Stimulated activated CD8-positive, alpha-beta memory T cell treated with anti-CD3 and anti-CD28 coated beads, Interleukin-12 subunit alpha, Interleukin-12 subunit beta, amount 100 ng/mL, for 24 hours (primary cell): ENCODE data around the gene TULP1.
"Not testable (repeated sequence)": the region's sequence is repeated elsewhere in the genome, so short reads cannot be mapped to it uniquely, and the experiment has no call there.

Experiments
- DNase-seq: peaks from one replicate; pipeline ENCODE4 v3.0.0-alpha.2; 2020; ENCODE audit errors: extremely low read depth

Gene TULP1

DNA sequence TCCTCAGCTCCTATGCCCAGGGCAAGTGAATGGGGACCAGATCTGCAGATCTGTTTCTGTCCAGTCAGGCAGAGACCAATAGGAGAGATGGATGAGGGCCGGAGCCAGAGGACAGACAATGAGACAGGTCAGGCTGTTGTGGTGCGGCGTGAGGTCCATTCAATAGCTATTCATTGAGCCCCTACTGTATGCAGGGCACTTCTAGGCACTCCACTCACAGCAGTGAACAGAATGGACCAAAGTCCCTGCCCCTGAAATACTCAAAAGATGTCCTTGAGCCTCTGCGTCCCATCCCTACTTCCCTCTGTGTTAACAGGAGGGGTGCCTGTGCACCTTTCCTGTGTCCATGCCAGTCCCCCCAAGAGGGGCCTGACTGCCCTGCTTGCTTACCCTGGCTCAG is 8.5 kb upstream of the TULP1 start:
- no peak for DNase-seq

DNA sequence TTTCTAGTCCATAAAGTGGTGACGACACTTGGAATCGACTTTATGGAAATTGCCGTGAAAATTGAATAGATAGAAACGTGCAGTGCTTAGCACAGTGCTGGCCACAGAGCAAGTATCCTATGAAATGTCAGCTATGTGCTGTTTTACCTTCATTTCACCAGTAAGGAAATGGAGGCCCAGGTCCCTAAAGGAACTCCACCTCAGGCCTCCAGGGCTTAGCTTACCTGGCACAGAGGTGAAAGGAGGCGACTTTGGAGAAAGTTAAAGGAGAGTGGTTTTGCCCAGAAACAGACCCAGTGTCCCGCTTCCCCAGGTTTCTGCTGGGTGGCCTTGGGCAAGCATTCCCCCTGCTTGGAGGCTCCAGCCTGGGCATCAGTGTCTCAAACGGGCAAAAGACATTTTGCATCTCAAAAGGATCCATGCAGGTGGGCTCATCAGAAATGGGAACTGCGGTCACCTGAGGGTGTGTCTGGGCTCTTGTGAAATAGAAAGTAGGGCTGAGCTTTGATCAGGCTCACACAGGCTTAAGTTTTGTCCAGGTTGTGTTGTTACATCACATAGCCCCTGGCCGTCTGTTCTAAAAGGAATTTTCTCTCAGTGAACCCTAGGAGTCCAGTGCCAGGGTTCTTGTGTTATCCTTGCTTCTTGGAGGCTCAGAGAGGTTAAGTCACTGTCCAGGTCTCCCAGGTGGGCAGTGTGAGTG is 6.8 kb upstream of the TULP1 start:
- no peak for DNase-seq

DNA sequence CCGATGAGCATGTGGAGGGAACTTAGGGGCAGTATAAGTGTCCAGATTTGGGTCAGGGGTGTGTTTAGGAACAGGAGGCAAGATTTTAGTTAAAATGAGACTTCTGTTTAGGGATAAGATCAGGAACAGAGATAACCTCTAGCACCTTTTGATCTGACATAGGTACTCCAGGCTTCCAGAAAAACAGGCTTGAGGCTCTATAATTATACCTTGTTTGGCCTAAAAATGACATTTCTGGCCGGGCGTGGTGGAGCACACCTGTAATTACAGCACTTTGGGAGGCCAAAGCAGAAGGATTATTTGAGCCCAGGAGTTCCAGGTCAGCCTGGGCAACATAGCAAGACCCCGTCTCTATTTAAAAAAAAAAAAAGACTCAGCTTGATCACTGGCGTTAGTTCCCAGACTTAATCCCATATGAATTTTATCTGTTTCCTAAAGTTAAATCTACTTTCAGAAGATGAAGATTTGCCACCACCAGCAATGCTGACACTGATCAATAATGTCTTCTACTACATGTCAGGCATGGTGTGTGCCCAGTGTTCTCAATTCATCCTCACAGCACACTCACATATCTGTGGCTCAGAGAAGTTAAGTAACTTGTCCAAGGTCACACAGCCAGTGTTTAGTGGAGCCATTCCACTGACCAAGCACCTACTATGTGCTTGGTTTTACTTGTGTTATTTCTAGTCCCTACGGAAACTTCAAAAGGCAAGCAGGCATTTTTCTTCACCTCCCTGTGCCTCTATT is 6.0 kb upstream of the TULP1 start:
- DNase-seq = no peak

DNA sequence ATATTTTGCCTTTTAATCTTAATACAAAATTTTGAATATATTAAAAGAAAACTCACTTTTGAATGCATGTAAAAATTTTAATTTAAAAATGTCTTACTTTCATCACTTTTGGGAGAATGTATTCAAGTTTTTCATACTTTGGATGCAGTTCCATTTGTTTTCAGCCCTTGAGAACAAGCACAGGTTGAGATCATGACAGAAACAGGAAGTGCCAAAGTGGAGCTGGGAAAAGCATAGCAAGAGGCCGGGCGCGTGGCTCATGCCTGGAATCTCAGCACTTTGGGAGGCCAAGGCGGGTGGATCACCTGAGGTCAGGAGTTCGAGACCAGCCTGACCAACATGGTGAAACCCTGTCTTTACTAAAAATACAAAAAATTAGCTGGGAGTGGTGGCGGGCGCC is 5.3 kb upstream of the TULP1 start:
- DNase-seq = not testable (repeated sequence)

DNA sequence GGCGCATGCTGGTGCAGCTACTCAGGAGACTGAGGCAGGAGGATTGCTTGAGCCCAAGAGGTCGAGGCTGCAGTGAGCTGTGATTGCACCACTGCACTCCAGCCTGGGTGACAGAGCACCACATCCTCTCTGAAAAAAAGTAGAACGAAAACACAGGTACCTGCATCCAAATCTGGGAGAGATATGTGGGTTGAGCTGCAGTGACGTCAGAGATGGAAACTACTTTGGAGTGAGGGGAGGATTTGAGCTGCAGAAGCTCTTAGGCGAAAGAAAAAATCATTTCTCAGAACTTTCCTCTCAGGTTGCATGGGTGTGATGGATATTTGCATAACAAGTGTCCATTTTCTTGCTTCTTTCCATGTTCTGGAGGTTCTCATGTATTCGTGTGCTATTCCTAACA is 4.0 kb upstream of the TULP1 start:
- DNase-seq = no peak

DNA sequence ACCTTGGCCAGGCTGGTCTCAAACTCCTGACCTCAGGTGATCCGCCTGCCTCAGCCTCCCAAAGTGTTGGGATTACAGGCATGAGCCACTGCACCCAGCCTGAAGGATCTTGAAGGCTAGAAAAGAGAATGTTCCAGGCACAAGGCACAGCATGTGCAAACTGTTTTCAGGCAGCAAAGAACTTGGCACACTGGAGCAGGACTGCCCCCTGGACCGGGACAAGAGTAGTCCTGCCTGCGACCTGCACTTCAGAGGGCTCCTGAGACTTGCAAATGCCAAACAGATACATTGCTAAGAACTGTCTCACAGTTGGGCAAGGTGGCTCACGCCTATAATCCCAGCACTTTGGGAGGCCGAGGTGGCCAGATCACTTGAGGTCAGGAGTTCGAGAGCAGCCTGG is 3.2 kb upstream of the TULP1 start:
- DNase-seq = not testable (repeated sequence)

DNA sequence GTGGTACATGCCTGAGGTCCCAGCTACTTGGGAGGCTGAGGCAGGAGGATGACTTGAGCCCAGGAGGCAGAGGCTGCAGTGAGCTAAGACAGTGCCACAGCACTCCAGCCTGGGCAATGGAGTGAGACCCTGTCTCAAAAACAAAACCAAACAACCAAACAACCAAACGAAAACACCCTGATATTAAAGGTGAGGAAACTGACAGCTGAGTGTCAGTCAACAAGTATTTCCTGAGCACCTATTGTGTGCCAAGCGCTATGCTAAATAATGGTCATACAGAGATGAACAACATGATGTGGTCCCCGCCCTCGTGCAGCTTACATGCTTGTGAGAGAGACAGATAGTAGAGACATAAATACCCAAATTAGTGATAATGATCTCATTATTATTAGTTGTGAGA is 1.9 kb upstream of the TULP1 start:
- no peak for DNase-seq

DNA sequence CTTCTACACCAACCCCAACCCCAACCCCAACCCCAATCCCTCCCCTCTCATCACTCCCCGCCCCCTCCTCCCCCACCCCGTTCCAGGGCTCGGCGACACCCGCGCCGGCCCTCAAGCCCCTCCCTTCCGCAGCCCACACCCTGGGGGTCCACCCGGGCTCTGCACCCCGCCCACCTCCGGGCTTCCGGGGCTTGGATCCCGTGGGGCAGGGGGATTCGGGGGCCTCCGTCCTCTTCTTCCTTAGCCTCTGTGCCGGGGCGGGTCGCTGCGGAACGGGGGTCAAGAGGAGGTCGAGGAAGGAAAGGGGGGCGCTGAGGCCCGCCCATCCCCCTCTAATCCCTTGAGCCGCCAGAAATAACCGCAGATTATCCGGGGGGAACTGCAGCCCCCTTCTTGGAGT is 690 bp downstream of the TULP1 start:
- no peak for DNase-seq

DNA sequence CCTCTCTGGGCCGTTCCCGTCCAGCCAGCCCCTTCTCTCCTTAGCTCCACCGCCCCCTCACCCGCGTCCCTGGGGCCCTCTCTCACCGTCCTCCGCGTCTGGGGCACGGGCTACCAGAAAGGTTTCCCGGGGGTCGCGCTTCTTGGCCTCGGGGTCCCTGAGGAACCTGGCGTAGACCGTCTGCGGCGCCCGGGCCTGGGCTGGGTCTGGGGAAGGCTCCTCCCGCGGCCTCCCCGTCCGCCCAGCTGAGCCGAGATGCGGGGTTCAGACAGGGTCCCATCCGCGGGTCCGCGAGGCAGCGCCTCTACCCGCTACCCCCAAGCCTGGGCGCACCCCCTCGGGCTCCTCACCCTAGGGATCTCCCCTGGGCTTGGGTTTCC is 1.1 kb downstream of the TULP1 start:
- no peak for DNase-seq

DNA sequence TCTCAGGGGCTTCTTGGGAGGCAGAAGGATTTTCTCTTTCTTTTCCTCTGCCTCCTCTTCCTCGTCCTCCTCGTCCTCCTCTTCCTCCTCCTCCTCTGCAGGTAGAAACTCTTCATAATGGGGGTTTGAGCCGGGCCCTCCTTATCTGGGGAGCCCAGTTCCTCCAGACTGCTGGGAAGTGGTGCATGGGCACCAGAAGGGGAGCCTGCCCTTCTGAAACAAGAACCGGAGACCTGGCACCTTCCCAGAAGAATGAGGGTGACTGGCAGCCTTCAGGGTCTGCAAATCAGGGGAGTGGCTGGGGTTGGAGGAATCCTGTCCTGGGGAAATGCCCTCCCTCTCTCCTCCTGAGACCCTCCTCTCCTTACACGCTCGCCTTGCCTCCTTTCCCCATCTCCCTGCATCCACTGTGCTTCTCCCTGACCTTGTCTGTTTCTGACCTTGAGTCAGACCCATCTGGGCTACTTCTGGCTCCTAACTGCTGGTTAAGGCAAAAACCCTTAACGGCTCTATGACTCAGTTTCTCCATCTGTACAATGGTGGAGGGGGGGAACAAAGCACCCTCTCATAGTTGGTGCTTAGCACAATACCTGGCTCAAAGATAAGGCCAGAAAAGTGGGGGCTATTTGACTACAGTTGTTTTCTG is 1.7 kb downstream of the TULP1 start:
- no peak for DNase-seq

DNA sequence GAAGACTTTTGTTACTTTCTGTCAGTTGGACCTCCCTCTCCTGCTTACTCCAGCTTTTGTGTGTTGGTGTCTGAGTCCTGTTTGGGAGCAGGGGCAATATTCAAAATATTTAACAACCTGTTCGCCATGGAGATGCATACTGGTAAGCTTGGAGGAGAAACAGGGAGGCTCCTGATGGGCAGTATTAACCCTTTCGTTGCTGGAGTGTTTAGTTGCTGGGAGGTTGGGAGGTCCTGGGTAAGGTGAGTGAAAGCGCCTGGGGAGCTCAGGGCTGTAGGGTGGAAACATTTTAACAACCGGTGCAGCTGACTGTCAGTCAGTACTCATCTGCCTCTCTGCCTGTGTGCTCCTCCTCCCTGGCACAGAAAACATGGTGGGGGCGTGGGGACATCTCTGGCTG is 4.2 kb downstream of the TULP1 start:
- DNase-seq = no peak

DNA sequence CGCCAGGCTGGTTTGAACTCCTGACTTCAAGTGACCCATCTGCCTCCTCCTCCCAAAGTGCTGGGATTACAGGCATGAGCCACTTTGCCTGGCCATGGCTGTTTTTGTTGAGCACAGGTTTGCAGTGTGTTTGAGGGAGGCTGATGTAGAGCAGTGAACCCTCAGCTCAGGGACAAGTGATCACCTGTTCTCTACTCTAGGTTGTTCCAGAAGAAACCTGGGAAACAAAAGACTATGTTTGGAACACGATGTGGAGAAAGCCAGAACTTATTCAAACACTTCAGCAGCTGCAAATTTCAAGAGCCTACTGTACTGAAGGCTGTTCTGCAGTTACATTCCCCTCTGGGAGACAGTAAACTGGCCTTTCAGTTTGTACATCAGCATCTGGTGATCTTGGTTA is 4.7 kb downstream of the TULP1 start:
- DNase-seq = no peak

DNA sequence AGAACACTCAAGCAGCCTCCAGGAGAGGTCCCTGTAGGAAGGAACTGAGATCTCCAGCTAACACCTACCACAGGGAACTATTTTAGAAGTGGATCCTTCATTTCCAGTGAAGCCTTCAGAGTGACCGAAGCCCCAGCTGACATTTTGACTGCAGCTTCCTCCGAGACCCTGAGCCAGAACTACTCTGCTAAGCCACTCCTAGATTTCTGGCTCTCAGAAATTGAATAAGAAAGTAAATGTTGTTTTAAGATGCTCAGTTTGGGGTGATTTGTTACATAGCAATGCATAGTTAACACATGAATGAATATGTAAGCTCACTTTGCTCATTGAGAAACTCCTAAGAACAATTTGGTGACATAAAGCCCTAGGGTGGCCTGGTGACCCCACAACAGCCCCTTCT is 5.5 kb downstream of the TULP1 start:
- no peak for DNase-seq

DNA sequence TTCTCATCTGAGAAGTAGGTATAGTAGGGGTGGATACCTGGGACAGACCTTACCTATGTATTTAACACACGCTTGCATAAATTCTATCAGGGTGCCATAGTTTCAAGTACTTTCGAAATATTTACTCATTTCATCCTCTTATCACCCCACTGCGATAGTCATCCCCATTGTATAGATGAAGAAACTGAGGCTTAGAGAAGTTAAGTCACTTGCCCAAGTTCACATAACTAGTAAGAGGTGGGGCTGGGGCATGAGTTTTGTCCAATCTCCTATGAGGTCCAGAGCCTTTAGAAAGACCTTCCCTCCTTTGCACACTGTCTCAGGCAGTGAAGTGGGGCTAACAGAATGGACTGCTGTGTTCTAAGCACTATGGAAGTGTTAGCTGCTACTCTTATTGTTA is 6.2 kb downstream of the TULP1 start:
- DNase-seq = no peak

DNA sequence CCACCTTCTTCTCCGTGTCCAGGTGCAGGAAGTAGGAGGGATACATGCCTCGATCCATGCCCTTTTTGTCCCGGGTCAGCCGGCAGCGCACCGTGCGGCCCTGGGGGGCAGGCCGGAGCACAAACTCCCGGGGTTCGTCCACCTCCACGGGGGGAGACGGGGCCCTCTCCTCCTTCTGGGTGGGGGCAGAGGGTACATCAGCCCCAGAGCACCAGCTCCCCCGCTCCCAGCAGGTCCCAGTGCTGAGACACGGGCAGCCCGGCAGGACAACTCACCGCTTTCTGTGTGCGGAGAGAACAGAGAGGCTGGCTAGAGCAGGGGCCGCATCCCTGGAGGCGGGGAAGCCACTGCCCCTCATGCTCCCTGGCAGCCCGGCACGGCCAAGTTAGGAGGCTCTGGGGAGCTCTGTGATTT is 6.7 kb downstream of the TULP1 start:
- no peak for DNase-seq

DNA sequence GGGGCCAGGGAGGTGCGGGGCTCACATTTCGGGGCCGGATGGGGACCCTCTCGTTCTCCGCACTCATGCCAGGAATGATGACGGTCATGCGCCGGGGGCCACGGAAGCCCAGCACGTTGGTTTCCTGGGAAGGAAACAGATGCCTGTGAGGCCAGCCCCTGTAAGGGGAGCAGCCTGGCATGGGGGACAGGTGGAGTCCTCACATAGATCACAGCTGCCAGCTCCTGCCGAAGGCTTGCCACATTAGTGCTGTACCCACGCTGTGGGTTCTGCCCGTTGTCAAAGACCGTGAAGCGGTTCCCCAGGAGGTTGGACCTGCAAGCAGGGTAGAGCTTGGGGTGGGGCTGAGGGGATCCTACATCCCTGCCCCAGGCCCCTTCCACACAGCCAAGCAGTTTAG is 9.2 kb downstream of the TULP1 start:
- DNase-seq = no peak

DNA sequence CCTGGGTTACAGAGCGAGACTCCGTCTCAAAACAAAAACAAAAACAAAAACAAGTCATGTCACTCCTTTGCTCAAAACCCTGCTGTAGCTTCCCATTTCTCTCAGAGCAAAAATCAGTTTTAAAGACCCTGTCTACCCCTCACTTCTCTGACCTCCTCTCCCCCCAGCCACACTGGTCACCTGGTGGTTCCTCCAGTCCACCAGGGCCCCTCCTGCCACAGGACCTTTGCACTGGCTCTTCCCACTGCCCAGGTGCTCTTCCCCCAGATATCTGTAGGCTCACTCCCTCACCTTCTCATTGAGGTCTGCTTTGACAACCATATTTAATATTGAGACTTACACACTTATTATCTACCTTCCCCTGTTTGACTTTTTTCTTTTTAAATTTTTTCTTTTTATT is 10.9 kb downstream of the TULP1 start:
- no peak for DNase-seq

DNA sequence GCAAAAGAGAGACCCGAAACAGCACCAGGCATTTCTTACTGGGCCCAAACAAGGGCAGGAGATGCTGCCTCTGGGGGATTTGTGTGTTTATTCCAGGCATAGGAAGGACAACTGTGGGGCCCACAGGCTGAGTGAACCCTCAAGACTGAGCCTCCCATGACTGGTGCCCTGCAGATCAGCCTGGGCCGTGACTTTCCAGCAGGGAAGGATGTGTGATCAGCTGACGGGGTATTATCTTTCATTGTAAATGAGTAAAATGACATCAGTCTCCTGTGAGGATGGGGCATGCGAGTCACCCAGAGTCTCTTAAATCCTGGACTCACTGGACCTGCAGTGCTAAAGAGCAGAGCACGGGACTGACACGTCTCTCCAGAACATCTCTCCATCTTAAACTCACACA is 11.9 kb downstream of the TULP1 start:
- DNase-seq = no peak

DNA sequence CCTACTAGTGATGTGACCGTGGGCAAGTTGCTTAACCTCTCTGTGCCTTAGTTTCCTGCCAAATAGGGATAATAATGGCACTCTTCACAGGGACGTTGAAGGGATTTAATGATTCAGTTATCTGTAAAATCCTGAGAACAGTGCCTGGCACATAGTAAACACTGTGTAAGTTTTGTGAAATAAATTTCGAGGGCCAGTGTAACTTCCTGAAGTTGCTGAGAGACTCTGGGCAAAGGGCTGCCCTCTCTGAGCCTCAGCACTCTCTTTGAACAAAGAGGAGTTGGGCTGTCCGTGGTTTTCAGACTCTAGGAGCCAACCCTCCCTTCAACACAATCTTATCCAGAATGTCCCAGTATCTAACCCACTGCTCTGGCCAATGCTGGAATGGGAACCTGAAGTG is 13.3 kb downstream of the TULP1 start:
- no peak for DNase-seq

DNA sequence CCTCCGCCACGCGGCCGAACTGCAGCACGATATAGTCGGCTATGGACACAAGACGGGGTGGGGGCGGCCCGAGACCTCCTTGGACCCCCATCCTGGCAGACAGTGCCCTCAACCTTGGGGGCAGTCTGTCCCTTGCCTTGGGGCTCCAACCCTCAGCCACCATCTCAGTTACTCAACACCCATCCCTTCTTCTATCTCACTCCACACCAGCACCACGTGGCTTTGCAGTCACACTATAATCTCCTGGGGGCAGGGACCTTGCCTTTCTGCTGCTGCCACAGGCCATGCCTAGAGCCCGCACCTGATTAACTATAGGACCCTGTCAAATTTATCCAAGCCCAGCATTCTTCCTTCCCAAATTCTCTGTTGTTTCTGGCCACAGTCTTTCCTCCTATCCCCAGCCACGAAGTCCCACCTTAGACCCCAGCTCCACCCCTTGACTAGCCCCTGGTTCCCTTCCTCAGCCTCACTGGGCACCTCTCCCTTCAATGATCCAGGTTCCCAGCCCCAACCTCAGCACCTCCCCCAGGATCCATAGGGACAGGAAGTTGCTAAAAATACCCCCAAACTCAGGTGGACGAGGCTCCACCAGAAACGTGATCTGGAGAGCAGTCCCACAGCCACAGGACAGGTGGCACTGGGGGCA is 14.2 kb downstream of the TULP1 start:
- DNase-seq = no peak

DNA sequence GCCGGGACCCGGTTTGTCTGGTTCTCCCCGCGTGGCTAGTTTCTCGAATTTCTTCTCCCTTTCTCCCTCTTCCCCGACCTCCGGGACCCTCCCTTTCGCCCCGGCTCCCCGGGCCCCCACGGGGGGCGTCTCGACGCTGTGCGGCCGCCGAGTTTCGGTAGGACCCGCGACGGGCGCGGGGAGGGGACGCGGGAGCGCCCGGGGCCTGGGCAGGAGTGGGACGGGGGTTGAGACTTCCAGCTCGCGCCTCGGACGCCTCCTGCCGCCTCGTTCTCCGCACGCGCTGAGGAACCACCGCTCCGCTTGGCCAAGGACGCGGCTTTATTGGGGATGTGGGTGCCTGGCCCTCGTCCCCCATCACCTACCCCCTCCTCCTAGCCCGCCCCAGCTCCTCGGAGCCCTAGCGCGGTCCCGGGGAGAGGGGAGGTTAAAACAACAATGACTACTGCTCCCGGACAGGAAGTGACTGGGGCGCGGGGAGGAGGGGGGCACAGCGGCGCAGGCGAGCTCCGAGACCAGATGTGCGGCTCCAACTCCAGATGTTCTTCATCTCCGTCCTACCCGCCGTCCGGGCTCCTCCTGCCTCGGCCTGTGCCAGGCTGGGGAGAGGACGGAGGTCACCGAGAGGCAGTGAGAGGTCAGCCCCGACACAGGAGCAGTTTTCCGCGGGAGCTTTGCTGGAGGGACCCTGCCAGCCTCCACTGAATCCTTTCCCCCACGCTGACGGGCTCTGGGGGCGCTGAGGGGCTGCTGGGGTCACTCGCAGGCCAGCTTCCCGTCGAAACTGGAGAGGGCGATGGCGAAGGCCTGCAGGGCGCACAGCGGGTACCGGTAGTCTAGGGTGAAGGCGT is 14.9 kb downstream of the TULP1 start:
- no peak for DNase-seq
